Measurements from ENCODE around the gene SANBR.

DNA sequence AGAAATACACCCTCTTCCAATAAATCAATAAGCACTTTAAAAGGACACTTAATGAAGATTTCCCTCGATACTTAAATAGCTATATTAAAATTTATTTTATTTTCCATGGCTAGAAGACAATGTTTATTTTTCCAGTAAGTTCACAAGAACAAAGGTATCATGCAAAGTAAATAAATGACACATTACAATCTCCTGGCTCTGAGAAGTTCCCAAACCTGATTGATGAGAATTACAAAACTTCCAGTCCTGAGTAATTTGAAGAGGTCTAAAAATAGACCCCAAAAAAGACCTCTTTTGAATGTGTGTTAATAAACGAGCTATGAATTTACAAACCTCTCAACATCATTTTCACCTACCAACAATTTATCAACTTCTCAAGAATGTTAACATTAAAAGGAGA lies 49.7 kb upstream of the SANBR start:
- TF ChIP-seq CTCF (IDR thresholded peaks at IDR 0.05; ENCODE audit: poor library complexity), result no peak
- TF ChIP-seq EZH2phosphoT487 (IDR thresholded peaks at IDR 0.05; ENCODE audit: low read depth, severe bottlenecking, unreplicated experiment), result no peak
- TF ChIP-seq EZH2 (IDR thresholded peaks at IDR 0.05; ENCODE audit: borderline replicate concordance), result no peak
